ENCODE data around the gene CAMK2B. TPM values are rescaled to one million over a fixed set of nuclear protein-coding genes. Genes with fewer than 3 reads are reported as not detected.
A peak's percentile ranks its signal among the peaks of the same experiment; 100 is the strongest.
"Not testable (repeated sequence)": the region's sequence is repeated elsewhere in the genome, so short reads cannot be mapped to it uniquely, and the experiment has no call there.

CAMK2B gene
- total RNA-seq, 1 experiment from 2014 or later, result 0.14 TPM

- in situ Hi-C loops (cut with HindIII; ENCODE audit: low pct_unique_long_range_greater_than_20kb, low sequenced_read_pairs), result no loop called here
These were observed 148.9 kb downstream of the CAMK2B start for GRCh38 chr7:44176486-44176885.

GRCh38 chr7:44175730-44176129 lies 149.7 kb downstream of the CAMK2B start:
- in situ Hi-C loops (cut with HindIII; ENCODE audit: low pct_unique_long_range_greater_than_20kb, low sequenced_read_pairs), result no loop called here
- DNase-seq (ENCODE audit: low read depth), result no peak

More at GRCh38 chr7:44176486-44176885, 148.9 kb downstream of the CAMK2B start:
- no peak for DNase-seq (ENCODE audit: low read depth)

- in situ Hi-C loops (cut with HindIII; ENCODE audit: low pct_unique_long_range_greater_than_20kb, low sequenced_read_pairs); DNase-seq (ENCODE audit: low read depth): not testable (repeated sequence)
These were observed 150.8 kb downstream of the CAMK2B start for GRCh38 chr7:44174694-44174948.

GRCh38 chr7:44173911-44174693 lies 151.3 kb downstream of the CAMK2B start:
- no peak for DNase-seq (ENCODE audit: low read depth)

GRCh38 chr7:44172803-44173424 lies 152.5 kb downstream of the CAMK2B start:
- DNase-seq (ENCODE audit: low read depth), result peak; percentile 33
- in situ Hi-C loops (cut with HindIII; ENCODE audit: low pct_unique_long_range_greater_than_20kb, low sequenced_read_pairs), result no loop called here

More at GRCh38 chr7:44173911-44174693, 151.3 kb downstream of the CAMK2B start:
- in situ Hi-C loops (cut with HindIII; ENCODE audit: low pct_unique_long_range_greater_than_20kb, low sequenced_read_pairs), result no loop called here

- DNase-seq (ENCODE audit: low read depth), result no peak
- in situ Hi-C loops (cut with HindIII; ENCODE audit: low pct_unique_long_range_greater_than_20kb, low sequenced_read_pairs), result no loop called here
These were observed 153.0 kb downstream of the CAMK2B start for GRCh38 chr7:44172352-44172751.

GRCh38 chr7:44171901-44172300 lies 153.5 kb downstream of the CAMK2B start:
- DNase-seq (ENCODE audit: low read depth), result not testable (repeated sequence)

GRCh38 chr7:44167920-44168319 lies 157.5 kb downstream of the CAMK2B start:
- in situ Hi-C loops (cut with HindIII; ENCODE audit: low pct_unique_long_range_greater_than_20kb, low sequenced_read_pairs), result no loop called here
- no peak for DNase-seq (ENCODE audit: low read depth)

More at GRCh38 chr7:44171901-44172300, 153.5 kb downstream of the CAMK2B start:
- in situ Hi-C loops (cut with HindIII; ENCODE audit: low pct_unique_long_range_greater_than_20kb, low sequenced_read_pairs), result not testable (repeated sequence)

Other genes with a start within 250 kb of the CAMK2B start
- 2.6 and 2.9 TPM in 2 replicates for gene POLM, start 243.1 kb downstream of the CAMK2B start, total RNA-seq (2014; rRNA removed; shearing (Covaris generic); ENCODE audit: low replicate concordance)
- not detected in 2 replicates for gene AEBP1, start 221.2 kb downstream of the CAMK2B start, total RNA-seq (2014; rRNA removed; shearing (Covaris generic); ENCODE audit: low replicate concordance)
- 211 and 243 TPM in 2 replicates for gene POLD2, start 202.0 kb downstream of the CAMK2B start, total RNA-seq (2014; rRNA removed; shearing (Covaris generic); ENCODE audit: low replicate concordance)
- not detected in 2 replicates for gene MYL7, start 184.3 kb downstream of the CAMK2B start, total RNA-seq (2014; rRNA removed; shearing (Covaris generic); ENCODE audit: low replicate concordance)
- gene GCK, start 136.2 kb downstream of the CAMK2B start, total RNA-seq (2014; rRNA removed; shearing (Covaris generic); ENCODE audit: low replicate concordance), result not detected in 2 replicates
- 71.2 and 102 TPM in 2 replicates for gene YKT6, start 124.6 kb downstream of the CAMK2B start, total RNA-seq (2014; rRNA removed; shearing (Covaris generic); ENCODE audit: low replicate concordance)
- gene NUDCD3, start 165.1 kb upstream of the CAMK2B start, total RNA-seq (2014; rRNA removed; shearing (Covaris generic); ENCODE audit: low replicate concordance), result 29.4 and 30.3 TPM in 2 replicates
- gene NPC1L1, start 215.7 kb upstream of the CAMK2B start, total RNA-seq (2014; rRNA removed; shearing (Covaris generic); ENCODE audit: low replicate concordance), result not detected in 2 replicates
- 131 and 153 TPM in 2 replicates for gene DDX56, start 248.3 kb upstream of the CAMK2B start, total RNA-seq (2014; rRNA removed; shearing (Covaris generic); ENCODE audit: low replicate concordance)